HEK293 (cell line): ENCODE data around the gene GTF3C4.
A peak's percentile ranks its signal among the peaks of the same experiment; 100 is the strongest.

Experiments used
- CTCF ChIA-PET: fragments of 350-600 bp; formaldehyde crosslinking; extraction: SDS; loops from one replicate; lab custom pipeline; 2021; ENCODE audit warnings: antibody characterized with exemption; lab: Yijun Ruan, JAX
- POLR2A ChIA-PET: fragments of 300-600 bp; formaldehyde crosslinking; extraction: SDS; loops from one replicate; lab custom pipeline; 2020; ENCODE audit warnings: antibody characterized with exemption, inconsistent platforms; lab: Yijun Ruan, JAX
- H3K27ac ChIP-seq: fragments of 200-500 bp; sonication (Bioruptor generic); 2 replicates; pipeline ENCODE4 v1.5.1; 2014; ENCODE audit warnings: low read depth, low read length, control low read depth, inconsistent platforms; ENCODE audit errors: extremely low read depth
- H3K36me3 ChIP-seq, 2 experiments: fragments of 200-500 bp in 1 of 2; sonication (Bioruptor generic) in 1 of 2; 1 replicate in 1 of 2; 2 replicates in 1 of 2; pipeline ENCODE4 v1.5.1; 2014 to 2017; ENCODE audit warnings: inconsistent platforms in 2 of 2, low read length in 2 of 2; ENCODE audit not compliant: control insufficient read depth in 2 of 2, insufficient read depth in 1 of 2
- H3K4me1 ChIP-seq: fragments of 200-500 bp; sonication (Bioruptor generic); 2 replicates; pipeline ENCODE4 v1.5.1; 2014; ENCODE audit warnings: mild to moderate bottlenecking, low read length, inconsistent platforms; ENCODE audit not compliant: control insufficient read depth, insufficient read depth
- H3K4me3 ChIP-seq: 2 replicates; pipeline ENCODE4 v1.5.1; 2011; ENCODE audit warnings: low read depth, mild to moderate bottlenecking, control low read depth, low read length, moderate library complexity
- H3K9me3 ChIP-seq: fragments of 200-500 bp; sonication (Bioruptor generic); 2 replicates; pipeline ENCODE4 v1.5.1; 2014; ENCODE audit warnings: low read depth, low read length, inconsistent platforms; ENCODE audit not compliant: control insufficient read depth, insufficient read depth
- GLI2 ChIP-seq: fragments of 450-650 bp; formaldehyde crosslinking; IDR thresholded peaks from 2 replicates; pipeline ENCODE4; 2017; ENCODE audit warnings: missing biosample characterization, missing genetic modification characterization, low read depth, borderline replicate concordance
- IKZF3 ChIP-seq: fragments of 450-650 bp; IDR thresholded peaks from 2 replicates; pipeline ENCODE4 v1.5.0; 2018; ENCODE audit warnings: missing biosample characterization, mild to moderate bottlenecking, missing genetic modification characterization, moderate library complexity
- KLF1 ChIP-seq: fragments of 450-650 bp; formaldehyde crosslinking; IDR thresholded peaks from 2 replicates; pipeline ENCODE4 v1.5.1; 2016; ENCODE audit warnings: missing biosample characterization, missing genetic modification characterization
- SETDB1 ChIP-seq: IDR thresholded peaks from one replicate; pipeline ENCODE4 v1.6.1; 2017; ENCODE audit warnings: mild to moderate bottlenecking, low read length, moderate library complexity, mixed read lengths; ENCODE audit not compliant: insufficient read length
- ZBTB17 ChIP-seq: fragments of 450-650 bp; formaldehyde crosslinking; IDR thresholded peaks from 2 replicates; pipeline ENCODE4 v1.5.1; 2016; ENCODE audit warnings: missing biosample characterization, missing genetic modification characterization
- ZBTB20 ChIP-seq: fragments of 450-650 bp; formaldehyde crosslinking; IDR thresholded peaks from 2 replicates; pipeline ENCODE4 v1.5.1; 2016; ENCODE audit warnings: missing biosample characterization, missing genetic modification characterization
- ZEB2 ChIP-seq: fragments of 450-650 bp; formaldehyde crosslinking; IDR thresholded peaks from 2 replicates; pipeline ENCODE4 v1.5.1; 2016; ENCODE audit warnings: missing biosample characterization, missing genetic modification characterization
- ZFP69B ChIP-seq: fragments of 450-650 bp; formaldehyde crosslinking; IDR thresholded peaks from 2 replicates; pipeline ENCODE4 v1.5.1; 2016; ENCODE audit warnings: missing biosample characterization, missing genetic modification characterization
- ZNF121 ChIP-seq: fragments of 450-650 bp; formaldehyde crosslinking; IDR thresholded peaks from 2 replicates; pipeline ENCODE4 v1.5.1; 2016; ENCODE audit warnings: missing biosample characterization, missing genetic modification characterization
- ZNF292 ChIP-seq: fragments of 450-650 bp; formaldehyde crosslinking; IDR thresholded peaks from 2 replicates; pipeline ENCODE4 v1.5.1; 2016; ENCODE audit warnings: low read depth, missing biosample characterization, missing genetic modification characterization, borderline replicate concordance
- ZNF324 ChIP-seq: fragments of 450-650 bp; formaldehyde crosslinking; IDR thresholded peaks from 2 replicates; pipeline ENCODE4 v1.5.1; 2016; ENCODE audit warnings: missing biosample characterization, missing genetic modification characterization
- ZNF501 ChIP-seq: fragments of 450-650 bp; formaldehyde crosslinking; IDR thresholded peaks from 2 replicates; pipeline ENCODE4 v1.5.1; 2016; ENCODE audit warnings: missing biosample characterization, missing genetic modification characterization
- ZNF624 ChIP-seq: fragments of 450-650 bp; formaldehyde crosslinking; IDR thresholded peaks from 2 replicates; pipeline ENCODE4 v1.5.1; 2017; ENCODE audit warnings: missing biosample characterization, missing genetic modification characterization
- ZNF670 ChIP-seq: fragments of 450-650 bp; formaldehyde crosslinking; IDR thresholded peaks from 2 replicates; pipeline ENCODE4 v1.5.1; 2016; ENCODE audit warnings: missing biosample characterization, missing genetic modification characterization, low read depth
- ZNF776 ChIP-seq: fragments of 450-650 bp; formaldehyde crosslinking; IDR thresholded peaks from 2 replicates; pipeline ENCODE4 v1.5.0; 2017; ENCODE audit warnings: missing biosample characterization, missing genetic modification characterization, borderline replicate concordance
- ZNF785 ChIP-seq: fragments of 450-650 bp; formaldehyde crosslinking; IDR thresholded peaks from 2 replicates; pipeline ENCODE4 v1.5.1; 2016; ENCODE audit warnings: missing biosample characterization, missing genetic modification characterization
- ZNF792 ChIP-seq: fragments of 450-650 bp; formaldehyde crosslinking; IDR thresholded peaks from 2 replicates; pipeline ENCODE4 v1.5.1; 2016; ENCODE audit warnings: missing biosample characterization, missing genetic modification characterization
- ZXDB ChIP-seq: fragments of 450-650 bp; formaldehyde crosslinking; IDR thresholded peaks from 2 replicates; pipeline ENCODE4 v1.5.1; 2016; ENCODE audit warnings: missing biosample characterization, missing genetic modification characterization
- TF ChIP-seq, protein P1 (sequence below): fragments of 450-650 bp; formaldehyde crosslinking; IDR thresholded peaks from 2 replicates; pipeline ENCODE4 v1.5.1; 2017; ENCODE audit warnings: missing biosample characterization, missing genetic modification characterization
- TF ChIP-seq, protein P2 (sequence below): fragments of 450-650 bp; formaldehyde crosslinking; IDR thresholded peaks from 2 replicates; pipeline ENCODE4 v1.5.1; 2016; ENCODE audit warnings: missing biosample characterization, missing genetic modification characterization
- TF ChIP-seq, protein P3 (sequence below): IDR thresholded peaks from 2 replicates; pipeline ENCODE4 v1.6.1; 2011; ENCODE audit warnings: mild to moderate bottlenecking, low read depth, low read length, borderline replicate concordance
- TF ChIP-seq, protein P4 (sequence below): fragments of 450-650 bp; formaldehyde crosslinking; IDR thresholded peaks from 2 replicates; pipeline ENCODE4 v1.5.1; 2017; ENCODE audit warnings: missing biosample characterization, missing genetic modification characterization
- TF ChIP-seq, protein P5 (sequence below): fragments of 450-650 bp; formaldehyde crosslinking; IDR thresholded peaks from 2 replicates; pipeline ENCODE4 v1.5.1; 2016; ENCODE audit warnings: missing biosample characterization, missing genetic modification characterization
- TF ChIP-seq, protein P6 (sequence below): fragments of 450-650 bp; formaldehyde crosslinking; IDR thresholded peaks from 2 replicates; pipeline ENCODE4 v1.5.1; 2016; ENCODE audit warnings: missing biosample characterization, missing genetic modification characterization

Gene GTF3C4

DNA sequence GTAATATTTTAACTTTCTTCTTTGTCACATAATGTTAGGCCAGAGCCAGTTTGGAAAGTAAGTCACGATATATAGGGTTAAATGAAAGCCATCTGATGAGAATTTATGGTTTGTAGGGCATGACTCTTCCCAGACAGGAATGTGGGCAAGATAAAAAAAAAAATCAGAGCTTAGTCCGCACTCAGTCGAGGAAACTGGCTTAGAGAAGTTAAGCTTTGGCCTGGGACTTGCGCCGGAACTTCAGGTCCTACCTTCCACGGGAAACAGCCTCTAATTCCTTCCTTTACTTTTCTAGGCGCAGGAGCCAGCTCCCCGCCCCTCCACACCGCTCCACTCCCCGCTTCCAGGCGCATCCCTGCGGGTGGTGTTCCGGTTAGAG is 956 bp upstream of the GTF3C4 start (continued):
- TF ChIP-seq, protein P1, sequence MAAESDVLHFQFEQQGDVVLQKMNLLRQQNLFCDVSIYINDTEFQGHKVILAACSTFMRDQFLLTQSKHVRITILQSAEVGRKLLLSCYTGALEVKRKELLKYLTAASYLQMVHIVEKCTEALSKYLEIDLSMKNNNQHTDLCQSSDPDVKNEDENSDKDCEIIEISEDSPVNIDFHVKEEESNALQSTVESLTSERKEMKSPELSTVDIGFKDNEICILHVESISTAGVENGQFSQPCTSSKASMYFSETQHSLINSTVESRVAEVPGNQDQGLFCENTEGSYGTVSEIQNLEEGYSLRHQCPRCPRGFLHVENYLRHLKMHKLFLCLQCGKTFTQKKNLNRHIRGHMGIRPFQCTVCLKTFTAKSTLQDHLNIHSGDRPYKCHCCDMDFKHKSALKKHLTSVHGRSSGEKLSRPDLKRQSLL (tag by site-specific recombination) = peak; percentile 63
- TF ChIP-seq, all 188 proteins: peak for 4

DNA sequence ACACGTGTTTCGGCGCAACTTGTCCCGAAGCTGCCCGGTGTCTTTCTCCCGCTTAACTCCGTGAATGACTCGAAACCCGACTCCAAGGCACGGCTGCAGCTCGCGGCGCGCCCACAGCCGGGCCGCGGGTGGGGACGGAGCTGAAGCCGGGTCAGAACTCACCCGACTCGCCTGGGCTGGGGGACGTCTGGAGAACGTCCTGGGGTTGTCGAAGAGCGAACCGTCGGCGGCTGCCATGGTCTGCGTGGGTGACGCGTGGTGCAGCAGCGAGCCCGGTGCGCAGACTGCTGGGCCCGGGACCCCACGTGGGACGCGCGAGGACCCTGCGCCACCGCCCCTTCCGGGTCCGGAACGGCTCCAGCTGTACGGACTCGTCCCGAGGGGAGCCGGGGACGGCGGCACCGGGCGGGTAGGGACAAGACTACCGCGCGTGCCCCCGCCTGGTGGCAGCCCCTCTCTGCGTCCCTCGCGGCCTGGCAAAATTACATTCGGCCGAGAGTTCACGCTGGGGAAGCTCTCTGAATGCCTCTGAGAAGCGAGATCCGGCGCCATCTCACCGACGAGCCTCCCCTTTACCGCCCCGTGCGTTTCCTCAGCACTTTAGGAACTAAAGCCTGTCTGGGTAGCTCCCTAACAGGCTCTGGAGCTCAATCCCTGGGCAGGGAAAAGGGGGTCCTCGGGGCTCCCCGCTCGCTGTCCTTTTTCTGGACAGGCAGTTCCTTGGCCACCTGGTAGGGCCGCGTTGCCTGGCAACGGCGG is 387 bp upstream of the GTF3C4 start, which contains the start of gene DDX31:
Gene DDX31, minus strand, starts transcription at position 286 of the 759 bp plus-strand sequence. Its CDS starts 49 bp downstream, at position 237.
- POLR2A ChIA-PET = interaction anchor here (0.7 to 2.8 kb wide), 20 partner anchors 9 to 361 kb away, joined by 3 to 12 read pairs (median 3); partner anchors contain the start of genes GTF3C5, SETX and TSC1
- CTCF ChIA-PET = interaction anchor here (0.6 to 1.5 kb wide), 10 partner anchors 12 to 1659 kb away, joined by 3 to 5 read pairs (median 3); no protein-coding TSS in a partner anchor
- TF ChIP-seq ZNF324 (tag by site-specific recombination) = peak; percentile 81
- TF ChIP-seq ZNF792 = no peak
- TF ChIP-seq, protein P2, sequence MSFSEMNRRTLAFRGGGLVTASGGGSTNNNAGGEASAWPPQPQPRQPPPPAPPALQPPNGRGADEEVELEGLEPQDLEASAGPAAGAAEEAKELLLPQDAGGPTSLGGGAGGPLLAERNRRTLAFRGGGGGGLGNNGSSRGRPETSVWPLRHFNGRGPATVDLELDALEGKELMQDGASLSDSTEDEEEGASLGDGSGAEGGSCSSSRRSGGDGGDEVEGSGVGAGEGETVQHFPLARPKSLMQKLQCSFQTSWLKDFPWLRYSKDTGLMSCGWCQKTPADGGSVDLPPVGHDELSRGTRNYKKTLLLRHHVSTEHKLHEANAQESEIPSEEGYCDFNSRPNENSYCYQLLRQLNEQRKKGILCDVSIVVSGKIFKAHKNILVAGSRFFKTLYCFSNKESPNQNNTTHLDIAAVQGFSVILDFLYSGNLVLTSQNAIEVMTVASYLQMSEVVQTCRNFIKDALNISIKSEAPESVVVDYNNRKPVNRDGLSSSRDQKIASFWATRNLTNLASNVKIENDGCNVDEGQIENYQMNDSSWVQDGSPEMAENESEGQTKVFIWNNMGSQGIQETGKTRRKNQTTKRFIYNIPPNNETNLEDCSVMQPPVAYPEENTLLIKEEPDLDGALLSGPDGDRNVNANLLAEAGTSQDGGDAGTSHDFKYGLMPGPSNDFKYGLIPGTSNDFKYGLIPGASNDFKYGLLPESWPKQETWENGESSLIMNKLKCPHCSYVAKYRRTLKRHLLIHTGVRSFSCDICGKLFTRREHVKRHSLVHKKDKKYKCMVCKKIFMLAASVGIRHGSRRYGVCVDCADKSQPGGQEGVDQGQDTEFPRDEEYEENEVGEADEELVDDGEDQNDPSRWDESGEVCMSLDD (tag by site-specific recombination) = no peak; the same call in none of the 2 replicates
- TF ChIP-seq ZFP69B (tag by site-specific recombination) = peak; percentile 84
- TF ChIP-seq ZXDB = peak; percentile 85
- no peak for TF ChIP-seq ZNF776 (tag by site-specific recombination)
- TF ChIP-seq, protein P3, sequence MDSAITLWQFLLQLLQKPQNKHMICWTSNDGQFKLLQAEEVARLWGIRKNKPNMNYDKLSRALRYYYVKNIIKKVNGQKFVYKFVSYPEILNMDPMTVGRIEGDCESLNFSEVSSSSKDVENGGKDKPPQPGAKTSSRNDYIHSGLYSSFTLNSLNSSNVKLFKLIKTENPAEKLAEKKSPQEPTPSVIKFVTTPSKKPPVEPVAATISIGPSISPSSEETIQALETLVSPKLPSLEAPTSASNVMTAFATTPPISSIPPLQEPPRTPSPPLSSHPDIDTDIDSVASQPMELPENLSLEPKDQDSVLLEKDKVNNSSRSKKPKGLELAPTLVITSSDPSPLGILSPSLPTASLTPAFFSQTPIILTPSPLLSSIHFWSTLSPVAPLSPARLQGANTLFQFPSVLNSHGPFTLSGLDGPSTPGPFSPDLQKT = no peak
- peak; percentile 53; the same call in 1 of the 2 replicates for TF ChIP-seq ZNF785 (tag by site-specific recombination)
- TF ChIP-seq, protein P1 (tag by site-specific recombination) = peak; percentile 52; the same call in 1 of the 2 replicates
- no peak for TF ChIP-seq ZNF292 (tag by site-specific recombination)
- peak; percentile 93 for TF ChIP-seq ZNF501 (tag by site-specific recombination)
- TF ChIP-seq, protein P4, sequence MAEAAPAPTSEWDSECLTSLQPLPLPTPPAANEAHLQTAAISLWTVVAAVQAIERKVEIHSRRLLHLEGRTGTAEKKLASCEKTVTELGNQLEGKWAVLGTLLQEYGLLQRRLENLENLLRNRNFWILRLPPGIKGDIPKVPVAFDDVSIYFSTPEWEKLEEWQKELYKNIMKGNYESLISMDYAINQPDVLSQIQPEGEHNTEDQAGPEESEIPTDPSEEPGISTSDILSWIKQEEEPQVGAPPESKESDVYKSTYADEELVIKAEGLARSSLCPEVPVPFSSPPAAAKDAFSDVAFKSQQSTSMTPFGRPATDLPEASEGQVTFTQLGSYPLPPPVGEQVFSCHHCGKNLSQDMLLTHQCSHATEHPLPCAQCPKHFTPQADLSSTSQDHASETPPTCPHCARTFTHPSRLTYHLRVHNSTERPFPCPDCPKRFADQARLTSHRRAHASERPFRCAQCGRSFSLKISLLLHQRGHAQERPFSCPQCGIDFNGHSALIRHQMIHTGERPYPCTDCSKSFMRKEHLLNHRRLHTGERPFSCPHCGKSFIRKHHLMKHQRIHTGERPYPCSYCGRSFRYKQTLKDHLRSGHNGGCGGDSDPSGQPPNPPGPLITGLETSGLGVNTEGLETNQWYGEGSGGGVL (tag by site-specific recombination) = peak; percentile 25; the same call in 1 of the 2 replicates
- TF ChIP-seq ZNF121 (tag by site-specific recombination) = peak; percentile 61; the same call in 1 of the 2 replicates
- peak; percentile 30 for TF ChIP-seq SETDB1
- TF ChIP-seq ZNF670 = no peak
- TF ChIP-seq IKZF3 (tag by site-specific recombination) = no peak
- TF ChIP-seq ZEB2 = peak; percentile 94
- TF ChIP-seq, protein P5, sequence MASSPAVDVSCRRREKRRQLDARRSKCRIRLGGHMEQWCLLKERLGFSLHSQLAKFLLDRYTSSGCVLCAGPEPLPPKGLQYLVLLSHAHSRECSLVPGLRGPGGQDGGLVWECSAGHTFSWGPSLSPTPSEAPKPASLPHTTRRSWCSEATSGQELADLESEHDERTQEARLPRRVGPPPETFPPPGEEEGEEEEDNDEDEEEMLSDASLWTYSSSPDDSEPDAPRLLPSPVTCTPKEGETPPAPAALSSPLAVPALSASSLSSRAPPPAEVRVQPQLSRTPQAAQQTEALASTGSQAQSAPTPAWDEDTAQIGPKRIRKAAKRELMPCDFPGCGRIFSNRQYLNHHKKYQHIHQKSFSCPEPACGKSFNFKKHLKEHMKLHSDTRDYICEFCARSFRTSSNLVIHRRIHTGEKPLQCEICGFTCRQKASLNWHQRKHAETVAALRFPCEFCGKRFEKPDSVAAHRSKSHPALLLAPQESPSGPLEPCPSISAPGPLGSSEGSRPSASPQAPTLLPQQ = peak; percentile 95
- TF ChIP-seq, protein P6, sequence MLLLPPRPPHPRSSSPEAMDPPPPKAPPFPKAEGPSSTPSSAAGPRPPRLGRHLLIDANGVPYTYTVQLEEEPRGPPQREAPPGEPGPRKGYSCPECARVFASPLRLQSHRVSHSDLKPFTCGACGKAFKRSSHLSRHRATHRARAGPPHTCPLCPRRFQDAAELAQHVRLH (tag by site-specific recombination) = peak; percentile 75
- peak; percentile 93 for TF ChIP-seq ZBTB20
- TF ChIP-seq ZNF624 (tag by site-specific recombination) = no peak
- TF ChIP-seq ZBTB17 = peak; percentile 80
- no peak for TF ChIP-seq GLI2
- peak; percentile 79 for TF ChIP-seq KLF1 (tag by site-specific recombination)

More for the DNA sequence above, 387 bp upstream of the GTF3C4 start, which contains the start of gene DDX31:
- peak within 1 kb of the TSS; percentile 98 for H3K27ac ChIP-seq
- H3K9me3 ChIP-seq = no peaks in the 10 kb centered on the region
- H3K4me1 ChIP-seq = no peaks in the 10 kb centered on the region
- H3K36me3 ChIP-seq = peaks cover 0 to 6% of the 10 kb centered on the region in 2 experiments; a peak in 1 of 3 replicates
- H3K4me3 ChIP-seq = peak within 1 kb of the TSS; percentile 94
